Upper lobe of right lung (tissue), 1 donor: ENCODE measurements around the gene TACC2. TPM values are rescaled to one million over a fixed set of nuclear protein-coding genes. Genes with fewer than 3 reads are reported as not detected.
A peak's percentile ranks its signal among the peaks of the same experiment; 100 is the strongest.
"Not testable (repeated sequence)": the region's sequence is repeated elsewhere in the genome, so short reads cannot be mapped to it uniquely, and the experiment has no call there.

ENCODE experiments used
- ATAC-seq: fragments of 200-7000 bp; cut with Tn5 transposase; one replicate; pipeline ENCODE4 v1.9.1; 2020; ENCODE audit warnings: mild to moderate bottlenecking, moderate library complexity
- DNase-seq: peaks from one replicate; pipeline ENCODE4 v3.0.0-alpha.2; 2020
- H3K27ac ChIP-seq: fragments of 200-600 bp; one replicate; pipeline ENCODE4 v1.8.0; 2022
- H3K27me3 ChIP-seq: fragments of 200-600 bp; one replicate; pipeline ENCODE4 v1.8.0; 2022; ENCODE audit warnings: mild to moderate bottlenecking
- H3K36me3 ChIP-seq: fragments of 200-600 bp; one replicate; pipeline ENCODE4 v1.8.0; 2022
- H3K4me1 ChIP-seq: fragments of 200-600 bp; one replicate; pipeline ENCODE4 v1.8.0; 2022
- H3K4me3 ChIP-seq: fragments of 200-600 bp; one replicate; pipeline ENCODE4 v1.8.0; 2022; ENCODE audit warnings: mild to moderate bottlenecking
- H3K9me3 ChIP-seq: fragments of 200-600 bp; one replicate; pipeline ENCODE4 v1.8.0; 2022
- CTCF ChIP-seq: fragments of 200-600 bp; IDR thresholded peaks from one replicate; pipeline ENCODE4 v1.8.0; 2022; ENCODE audit warnings: antibody characterized with exemption
- intact Hi-C: fragments of 100-400 bp; cut with DNase I; formaldehyde crosslinking; loops from one replicate; pipeline ENCODE4 v1.11.0; 2022
- total RNA-seq: library from RNA; stranded (reverse); fragmentation: NEBNext Ultra II Directional; extraction: Animal tissue kit (Norgen Biotek cat#: 25700); gene quantifications from one replicate; pipeline ENCODE4 v1.2.1, GENCODE V29; 2021
- donor health status: DM: no; HTN: yes; CAD: no; lungs with severe emphysema.

TACC2 gene
- total RNA-seq, 1 donor from 2014 or later: 236 TPM

DNA sequence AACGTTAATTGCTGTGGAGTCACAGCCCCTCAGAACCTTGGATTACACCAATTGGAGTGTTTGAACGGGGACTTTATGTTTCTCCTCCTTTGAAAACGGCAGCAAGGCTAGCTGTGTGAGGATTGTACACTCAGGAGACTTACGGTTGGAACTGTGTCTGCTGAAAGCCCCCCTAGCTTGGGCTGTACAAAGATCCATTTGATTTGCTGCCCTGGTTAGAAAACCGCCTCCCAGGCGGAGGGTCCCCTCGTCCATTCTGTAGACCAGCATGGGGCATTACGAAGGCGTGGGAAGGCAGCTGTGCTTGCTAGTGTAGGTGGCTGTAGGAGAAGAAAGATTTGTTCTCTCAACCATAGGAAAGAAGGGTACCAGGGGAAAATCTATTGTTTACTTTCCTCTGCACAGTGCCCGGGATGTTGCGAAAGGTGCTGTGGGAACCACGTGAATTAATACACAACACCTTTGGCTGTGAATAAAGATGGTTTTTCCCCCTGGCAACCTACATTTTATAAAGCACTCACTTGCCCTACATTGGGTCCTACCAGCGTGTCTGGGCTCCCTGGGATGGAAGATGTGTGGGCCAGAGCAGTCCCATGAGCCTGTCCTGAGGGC is 208.8 kb downstream of the TACC2 start:
- no peak for TF ChIP-seq CTCF
- ATAC-seq (peak; percentile 4), DNase-seq (no peak)
- H3K27ac ChIP-seq: no peak overlapping the region
- H3K4me1 ChIP-seq: no peaks in the 10 kb centered on the region
- H3K36me3 ChIP-seq: peaks cover 26% of the 10 kb centered on the region
- H3K27me3 ChIP-seq: no peaks in the 10 kb centered on the region
- H3K4me3 ChIP-seq: no peak overlapping the region
- intact Hi-C loops: no loop called here
- no peaks in the 10 kb centered on the region for H3K9me3 ChIP-seq

GRCh38 chr10:122198631-122199030 is 209.7 kb downstream of the TACC2 start:
- H3K27me3 ChIP-seq: no peaks in the 10 kb centered on the region
- intact Hi-C loops: no loop called here
- H3K9me3 ChIP-seq: no peaks in the 10 kb centered on the region
- H3K4me3 ChIP-seq: no peak overlapping the region
- peaks cover 26% of the 10 kb centered on the region for H3K36me3 ChIP-seq
- ATAC-seq: peak; percentile 12
- DNase-seq: no peak
- no peaks in the 10 kb centered on the region for H3K4me1 ChIP-seq
- no peak for TF ChIP-seq CTCF
- H3K27ac ChIP-seq: no peak overlapping the region

GRCh38 chr10:122199070-122199469 is 210.1 kb downstream of the TACC2 start:
- DNase-seq (no peak), ATAC-seq (peak; percentile 4)
- peaks cover 26% of the 10 kb centered on the region for H3K36me3 ChIP-seq
- intact Hi-C loops: no loop called here
- H3K27me3 ChIP-seq: no peaks in the 10 kb centered on the region
- TF ChIP-seq CTCF: no peak
- H3K27ac ChIP-seq: no peak overlapping the region
- no peaks in the 10 kb centered on the region for H3K4me1 ChIP-seq
- no peak overlapping the region for H3K4me3 ChIP-seq
- no peaks in the 10 kb centered on the region for H3K9me3 ChIP-seq

- H3K4me3 ChIP-seq: no peak overlapping the region
- H3K4me1 ChIP-seq: no peaks in the 10 kb centered on the region
- no peaks in the 10 kb centered on the region for H3K27me3 ChIP-seq
- TF ChIP-seq CTCF: no peak
- intact Hi-C loops: no loop called here
- no peaks in the 10 kb centered on the region for H3K9me3 ChIP-seq
- no peak for ATAC-seq
- H3K36me3 ChIP-seq: peaks cover 26% of the 10 kb centered on the region
- no peak overlapping the region for H3K27ac ChIP-seq
- DNase-seq: no peak
Measured at GRCh38 chr10:122199689-122200088, 210.7 kb downstream of the TACC2 start.

GRCh38 chr10:122201401-122201800 is 212.4 kb downstream of the TACC2 start:
- no peaks in the 10 kb centered on the region for H3K4me1 ChIP-seq
- intact Hi-C loops: no loop called here
- H3K27ac ChIP-seq: no peak overlapping the region
- H3K36me3 ChIP-seq: peaks cover 13% of the 10 kb centered on the region
- no peak overlapping the region for H3K4me3 ChIP-seq
- ATAC-seq: no peak
- H3K27me3 ChIP-seq: no peaks in the 10 kb centered on the region
- DNase-seq: no peak
- H3K9me3 ChIP-seq: no peaks in the 10 kb centered on the region
- TF ChIP-seq CTCF: no peak

DNA sequence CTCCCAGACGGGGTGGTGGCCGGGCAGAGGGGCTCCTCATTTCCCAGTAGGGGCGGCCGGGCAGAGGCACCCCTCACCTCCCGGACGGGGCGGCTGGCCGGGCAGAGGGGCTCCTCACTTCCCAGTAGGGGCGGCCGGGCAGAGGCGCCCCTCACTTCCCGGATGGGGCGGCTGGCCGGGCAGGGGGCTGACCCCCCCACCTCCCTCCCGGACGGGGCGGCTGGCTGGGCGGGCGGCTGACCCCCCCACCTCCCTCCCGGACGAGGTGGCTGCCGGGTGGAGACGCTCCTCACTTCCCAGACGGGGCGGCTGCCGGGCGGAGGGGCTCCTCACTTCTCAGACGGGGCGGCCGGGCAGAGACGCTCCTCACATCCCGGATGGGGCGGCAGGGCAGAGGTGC is 214.2 kb downstream of the TACC2 start:
- H3K27ac ChIP-seq, DNase-seq, intact Hi-C loops, H3K4me3 ChIP-seq, H3K4me1 ChIP-seq, H3K9me3 ChIP-seq, H3K27me3 ChIP-seq, ATAC-seq, H3K36me3 ChIP-seq: not testable (repeated sequence)
